Mesendoderm (in vitro differentiated cells): Measurements from ENCODE around the gene UBE2L6.

Experiments
- DNase-seq: peaks from one replicate; pipeline ENCODE4 v3.0.0; 2013
- H2AK5ac ChIP-seq: 2 replicates; pipeline ENCODE4 v1.6.1; 2013; ENCODE audit warnings: low read length, inconsistent platforms
- H2BK120ac ChIP-seq: 2 replicates; pipeline ENCODE4 v1.6.1; 2013; ENCODE audit warnings: low read depth, mild to moderate bottlenecking, low read length, moderate library complexity, mixed read lengths
- H2BK15ac ChIP-seq: replicated peaks from 2 replicates; pipeline ENCODE4 v1.6.1; 2013; ENCODE audit warnings: low read depth, mild to moderate bottlenecking, moderate library complexity
- H2BK5ac ChIP-seq: 2 replicates; pipeline ENCODE4 v1.6.1; 2013; ENCODE audit warnings: low read length, inconsistent platforms
- H3K18ac ChIP-seq: 2 replicates; pipeline ENCODE4 v1.6.1; 2013; ENCODE audit warnings: mild to moderate bottlenecking, low read length, mixed read lengths
- H3K23ac ChIP-seq: one replicate; pipeline ENCODE4 v1.6.1; 2013; ENCODE audit warnings: low read length
- H3K27ac ChIP-seq: 2 replicates; pipeline ENCODE4 v1.5.1; 2013; ENCODE audit warnings: low read depth, mild to moderate bottlenecking, inconsistent platforms, low read length, moderate library complexity
- H3K27me3 ChIP-seq: 2 replicates; pipeline ENCODE4 v1.6.1; 2013; ENCODE audit warnings: low read length, control low read depth, mild to moderate bottlenecking, inconsistent platforms; ENCODE audit not compliant: insufficient read depth, poor library complexity
- H3K36me3 ChIP-seq: 2 replicates; pipeline ENCODE4 v1.6.1; 2013; ENCODE audit warnings: low read length, inconsistent platforms; ENCODE audit not compliant: control insufficient read depth, insufficient read depth
- H3K4ac ChIP-seq: one replicate; pipeline ENCODE4 v1.6.1; 2013; ENCODE audit warnings: low read depth, mild to moderate bottlenecking, low read length, moderate library complexity
- H3K4me1 ChIP-seq: 2 replicates; pipeline ENCODE4 v1.6.1; 2013; ENCODE audit warnings: low read depth, low read length, inconsistent platforms; ENCODE audit not compliant: control insufficient read depth
- H3K4me2 ChIP-seq: 2 replicates; pipeline ENCODE4 v1.6.1; 2013; ENCODE audit warnings: low read length
- H3K4me3 ChIP-seq: 2 replicates; pipeline ENCODE4 v1.5.1; 2013; ENCODE audit warnings: mild to moderate bottlenecking, low read length
- H3K56ac ChIP-seq: one replicate; pipeline ENCODE4 v1.6.1; 2013; ENCODE audit warnings: low read length
- H3K79me1 ChIP-seq: 2 replicates; pipeline ENCODE4 v1.6.1; 2013; ENCODE audit warnings: low read length, inconsistent platforms
- H3K79me2 ChIP-seq: 2 replicates; pipeline ENCODE4 v1.6.1; 2013; ENCODE audit warnings: mild to moderate bottlenecking, low read length; ENCODE audit not compliant: control insufficient read depth, insufficient read depth
- H3K9ac ChIP-seq: 2 replicates; pipeline ENCODE4 v1.6.1; 2013; ENCODE audit warnings: low read length, inconsistent platforms
- H4K5ac ChIP-seq: one replicate; pipeline ENCODE4 v1.6.1; 2013; ENCODE audit warnings: low read length
- H4K8ac ChIP-seq: one replicate; pipeline ENCODE4 v1.6.1; 2013; ENCODE audit warnings: low read depth, mild to moderate bottlenecking, control low read depth, low read length, moderate library complexity
- WGBS: extraction: QIAGEN DNeasy Blood & Tissue Kit; methylation state at CpG from one replicate; pipeline ENCODE4 v1.1.7; 2013; ENCODE audit warnings: low lambda C conversion rate, missing lambda C conversion rate; ENCODE audit not compliant: insufficient coverage; ENCODE audit errors: extremely low coverage; 5-methylcytosine and 5-hydroxymethylcytosine counted together

Gene UBE2L6

DNA sequence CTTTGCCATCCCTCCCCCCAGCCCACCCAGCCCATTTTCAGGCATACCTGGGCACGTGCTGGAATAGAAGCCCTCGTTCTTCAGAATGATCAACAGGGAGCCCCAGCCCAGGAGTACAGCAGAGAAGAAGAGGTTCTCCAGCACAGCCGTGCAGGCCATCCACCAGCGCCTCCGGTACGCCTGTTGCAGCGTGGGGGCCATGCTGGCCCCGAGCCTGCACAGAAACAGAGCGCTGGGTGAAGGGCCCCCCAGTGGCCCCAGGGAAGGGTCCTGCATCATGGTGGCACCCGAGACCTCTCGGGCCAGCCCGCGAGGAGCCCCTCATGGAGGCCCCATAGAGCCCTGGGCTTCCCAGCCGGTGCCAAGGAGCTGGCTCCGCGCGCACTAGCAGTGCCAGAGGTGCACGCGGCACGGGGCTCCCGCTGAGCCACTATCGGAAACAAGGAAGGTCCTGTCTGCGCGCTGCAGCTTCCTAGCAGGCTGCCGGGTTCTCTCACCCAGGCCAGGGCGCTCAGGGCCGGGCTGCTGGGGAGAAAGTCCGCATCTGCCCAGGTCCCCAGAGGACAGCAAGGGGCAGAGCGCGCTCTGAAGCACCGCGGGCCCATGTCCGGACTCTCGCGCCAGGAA is 53.4 kb downstream of the UBE2L6 start:
- Histone ChIP-seq H3K79me2 (no peaks in the 10 kb centered on the region), H2AK5ac (no peak overlapping the region), H4K5ac (no peak overlapping the region), H3K27me3 (no peaks in the 10 kb centered on the region), H3K79me1 (peaks cover 2% of the 10 kb centered on the region), H3K56ac (peak overlapping the region; percentile 94), H3K4me2 (peak overlapping the region; percentile 94), H3K36me3 (no peaks in the 10 kb centered on the region), H2BK120ac (no peak overlapping the region), H3K27ac (no peak overlapping the region), H3K4ac (no peak overlapping the region), H3K9ac (peak overlapping the region; percentile 76), H3K4me1 (no peaks in the 10 kb centered on the region), H4K8ac (no peak overlapping the region), H3K18ac (peak overlapping the region; percentile 65), H2BK5ac (no peak overlapping the region), H3K4me3 (peak overlapping the region; percentile 76), H2BK15ac (no peak overlapping the region), H3K23ac (no peak overlapping the region)
- WGBS = no CpG with 5 or more reads among the region's 35 CpGs
- DNase-seq = peak; percentile 64

DNA sequence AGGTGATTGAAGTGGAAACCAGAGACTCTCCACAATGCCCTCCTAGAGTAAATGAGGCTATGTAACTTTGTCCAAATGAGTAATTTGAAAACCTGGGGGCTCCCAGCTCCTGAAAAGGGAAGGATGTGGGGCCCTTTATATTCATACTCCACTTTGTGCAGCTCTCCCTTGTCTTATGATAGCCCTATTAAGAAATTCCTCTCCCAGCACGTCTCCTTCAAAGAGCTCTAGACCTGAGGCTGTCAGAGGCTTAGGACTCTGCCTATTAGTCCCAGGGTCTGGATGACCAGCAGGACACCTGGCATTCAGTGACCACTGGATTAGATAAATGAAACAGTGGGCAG is 54.0 kb downstream of the UBE2L6 start:
- Histone ChIP-seq H2BK15ac (no peak overlapping the region), H3K36me3 (no peaks in the 10 kb centered on the region), H3K27me3 (no peaks in the 10 kb centered on the region), H4K5ac (no peak overlapping the region), H2AK5ac (no peak overlapping the region), H3K9ac (peak overlapping the region; percentile 16), H2BK120ac (no peak overlapping the region), H3K4me1 (no peaks in the 10 kb centered on the region), H3K56ac (peak overlapping the region; percentile 56), H4K8ac (no peak overlapping the region), H3K4ac (no peak overlapping the region), H3K79me2 (no peaks in the 10 kb centered on the region), H3K4me3 (no peak overlapping the region), H3K18ac (no peak overlapping the region), H3K79me1 (peaks cover 2% of the 10 kb centered on the region), H3K27ac (no peak overlapping the region), H3K23ac (no peak overlapping the region), H3K4me2 (peak overlapping the region; percentile 11), H2BK5ac (no peak overlapping the region)
- DNase-seq = no peak
- WGBS = no CpG with 5 or more reads among the region's 1 CpG

DNA sequence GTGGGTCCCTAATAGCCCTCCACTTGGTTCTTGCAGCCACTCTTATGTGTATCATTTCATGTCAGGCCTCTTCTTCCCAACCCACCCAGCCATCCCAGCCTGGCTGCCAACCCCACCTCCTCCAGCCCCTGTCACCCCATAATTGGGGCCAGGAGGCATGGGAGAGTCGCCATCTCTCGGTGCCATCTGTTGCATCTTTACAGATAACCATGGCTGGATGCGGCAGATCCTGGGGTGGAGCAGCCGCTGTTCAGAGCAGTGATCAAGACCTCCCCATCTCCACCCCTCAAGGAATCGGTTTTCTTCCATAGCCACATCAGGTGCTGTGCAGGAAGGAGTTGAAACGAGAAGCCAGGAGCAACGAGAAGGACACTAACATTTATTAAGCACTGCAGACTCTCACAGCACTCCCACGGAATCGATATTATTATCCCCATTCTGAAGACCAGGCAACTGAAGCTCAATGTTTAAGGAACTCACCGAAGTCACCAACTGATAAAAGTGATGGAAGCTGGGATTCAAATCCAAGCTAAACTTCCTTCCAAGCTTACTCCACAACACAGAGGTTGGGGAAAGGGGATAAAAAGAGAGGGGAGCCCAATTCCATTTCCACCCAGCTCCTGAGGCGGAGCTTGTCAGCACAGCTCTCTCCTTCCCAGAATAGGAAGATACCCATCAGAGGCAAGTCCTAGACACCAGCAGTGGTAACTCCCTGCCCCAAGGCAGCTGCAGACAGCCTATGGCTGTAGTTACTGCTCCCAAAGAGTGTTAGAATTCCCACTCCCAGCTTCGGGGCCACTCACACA is 54.6 kb downstream of the UBE2L6 start:
- no peaks in the 10 kb centered on the region for H3K79me2 ChIP-seq
- no CpG with 5 or more reads among the region's 12 CpGs for WGBS
- peak overlapping the region; percentile 16 for H3K9ac ChIP-seq
- H4K8ac ChIP-seq = no peak overlapping the region
- no peak overlapping the region for H3K23ac ChIP-seq
- H2BK5ac ChIP-seq = no peak overlapping the region
- no peak overlapping the region for H3K18ac ChIP-seq
- no peak overlapping the region for H3K4me3 ChIP-seq
- H4K5ac ChIP-seq = no peak overlapping the region
- no peaks in the 10 kb centered on the region for H3K27me3 ChIP-seq
- no peak overlapping the region for H2AK5ac ChIP-seq
- H3K56ac ChIP-seq = no peak overlapping the region
- H3K36me3 ChIP-seq = no peaks in the 10 kb centered on the region
- H3K4ac ChIP-seq = no peak overlapping the region
- DNase-seq = no peak
- H3K79me1 ChIP-seq = peaks cover 2% of the 10 kb centered on the region
- H3K4me1 ChIP-seq = no peaks in the 10 kb centered on the region
- H2BK120ac ChIP-seq = no peak overlapping the region
- no peak overlapping the region for H3K27ac ChIP-seq
- no peak overlapping the region for H2BK15ac ChIP-seq
- H3K4me2 ChIP-seq = no peak overlapping the region

DNA sequence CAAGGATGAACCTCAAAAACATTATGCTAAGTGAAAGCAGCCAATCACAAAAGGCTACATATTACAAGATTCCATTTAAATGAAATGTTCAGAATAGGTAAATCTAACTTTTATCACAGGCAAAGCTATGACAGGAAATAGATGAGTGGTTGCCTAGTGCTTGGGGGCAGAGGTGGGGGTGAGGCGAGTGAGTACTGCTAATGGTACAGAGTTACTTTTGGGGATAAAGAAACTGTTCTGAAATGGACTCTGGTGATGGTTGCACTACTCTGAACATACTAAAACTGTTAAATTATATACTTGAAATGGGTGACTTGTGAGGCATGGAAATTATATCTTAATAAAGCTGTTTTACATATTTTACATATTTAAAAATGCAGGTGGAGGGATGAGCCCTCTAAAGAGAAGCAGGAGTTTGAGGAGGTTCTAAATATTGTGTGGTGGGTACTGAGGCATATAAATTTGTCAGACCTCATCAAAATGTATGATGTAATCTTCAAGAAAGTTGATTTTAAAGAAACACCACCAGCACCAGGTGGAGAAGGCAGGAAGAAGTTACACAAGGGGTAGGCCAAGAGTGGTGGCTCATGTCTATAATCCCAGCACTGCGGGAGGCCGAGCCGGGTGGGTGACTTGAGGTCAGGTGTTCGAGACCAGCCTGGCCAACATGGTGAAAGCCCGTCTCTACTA is 55.6 kb downstream of the UBE2L6 start:
- H3K4me3 ChIP-seq = no peak overlapping the region
- no peak overlapping the region for H2BK5ac ChIP-seq
- H3K9ac ChIP-seq = no peak overlapping the region
- no peak overlapping the region for H2BK15ac ChIP-seq
- no peak overlapping the region for H3K18ac ChIP-seq
- H3K56ac ChIP-seq = no peak overlapping the region
- H3K23ac ChIP-seq = no peak overlapping the region
- H4K5ac ChIP-seq = no peak overlapping the region
- H2BK120ac ChIP-seq = no peak overlapping the region
- no peak for DNase-seq
- H3K36me3 ChIP-seq = no peaks in the 10 kb centered on the region
- no peak overlapping the region for H3K4ac ChIP-seq
- no peak overlapping the region for H4K8ac ChIP-seq
- H2AK5ac ChIP-seq = no peak overlapping the region
- H3K27me3 ChIP-seq = no peaks in the 10 kb centered on the region
- no peaks in the 10 kb centered on the region for H3K79me2 ChIP-seq
- peaks cover 2% of the 10 kb centered on the region for H3K79me1 ChIP-seq
- no CpG with 5 or more reads among the region's 6 CpGs for WGBS
- H3K4me2 ChIP-seq = no peak overlapping the region
- no peak overlapping the region for H3K27ac ChIP-seq
- H3K4me1 ChIP-seq = no peaks in the 10 kb centered on the region

DNA sequence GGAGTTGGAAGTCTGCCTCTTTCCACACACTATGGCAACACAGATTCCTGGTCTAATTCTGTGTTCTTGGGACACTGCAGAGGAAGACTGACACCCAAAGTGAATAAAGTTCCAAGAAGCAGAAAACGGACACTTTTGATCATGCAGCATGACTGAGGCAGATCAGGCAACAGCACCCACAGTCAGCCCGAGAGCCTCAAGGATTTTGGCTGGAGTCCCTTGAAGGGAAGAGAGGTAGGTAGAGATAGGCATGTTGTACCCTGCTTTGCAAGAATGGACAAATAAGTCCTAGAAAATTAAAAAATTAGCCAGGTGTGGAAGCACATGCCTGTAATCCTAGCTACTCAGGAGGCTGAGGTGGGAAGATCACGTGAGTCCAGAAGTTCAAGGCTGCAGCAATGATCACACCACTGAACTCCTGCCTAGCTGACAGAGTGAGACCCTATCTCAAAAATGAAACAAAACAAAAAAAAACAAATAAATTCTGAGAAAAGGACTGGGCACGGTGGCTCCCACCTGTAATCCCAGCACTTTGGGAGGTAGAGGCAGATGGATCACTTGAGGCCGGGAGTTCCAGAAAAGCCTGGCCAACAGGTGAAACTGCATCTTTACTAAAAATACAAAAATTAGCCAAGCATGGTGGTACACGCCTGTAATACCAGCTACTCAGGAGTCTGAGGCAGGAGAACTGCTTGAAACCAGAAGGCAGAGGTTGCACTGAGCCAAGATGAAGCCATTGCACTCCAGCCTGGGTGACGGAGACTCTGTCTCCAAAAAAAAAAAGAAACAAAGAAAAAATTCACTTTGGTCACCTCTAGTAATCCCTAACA is 58.9 kb downstream of the UBE2L6 start:
- Histone ChIP-seq H3K4me3 (no peak overlapping the region), H4K8ac (no peak overlapping the region), H3K27me3 (no peaks in the 10 kb centered on the region), H3K4me1 (no peaks in the 10 kb centered on the region), H2AK5ac (no peak overlapping the region), H3K4me2 (no peak overlapping the region), H3K79me1 (peaks cover under 1% of the 10 kb centered on the region), H3K79me2 (no peaks in the 10 kb centered on the region), H3K27ac (no peak overlapping the region), H3K9ac (no peak overlapping the region), H4K5ac (no peak overlapping the region), H3K18ac (no peak overlapping the region), H3K4ac (no peak overlapping the region), H3K36me3 (no peaks in the 10 kb centered on the region), H3K23ac (no peak overlapping the region), H2BK5ac (no peak overlapping the region), H2BK15ac (no peak overlapping the region), H2BK120ac (no peak overlapping the region), H3K56ac (no peak overlapping the region)
- no peak for DNase-seq
- no CpG with 5 or more reads among the region's 7 CpGs for WGBS
